BLaER1 (cell line): ENCODE data around the gene PRKRA.
"Not testable (repeated sequence)": the region's sequence is repeated elsewhere in the genome, so short reads cannot be mapped to it uniquely, and the experiment has no call there.

Source experiments
- H3K27ac ChIP-seq: shearing (Covaris generic); formaldehyde crosslinking; 2 replicates; pipeline ENCODE4 v1.8.1; 2022
- H3K27me3 ChIP-seq: shearing (Covaris generic); formaldehyde crosslinking; 2 replicates; pipeline ENCODE4 v1.8.1; 2022
- H3K36me3 ChIP-seq: shearing (Covaris generic); formaldehyde crosslinking; 2 replicates; pipeline ENCODE4 v1.8.1; 2022
- H3K4me1 ChIP-seq: shearing (Covaris generic); formaldehyde crosslinking; 2 replicates; pipeline ENCODE4 v1.8.1; 2022
- H3K4me2 ChIP-seq: shearing (Covaris generic); formaldehyde crosslinking; 2 replicates; pipeline ENCODE4 v1.8.1; 2022
- H3K4me3 ChIP-seq: shearing (Covaris generic); formaldehyde crosslinking; 2 replicates; pipeline ENCODE4 v1.8.1; 2022
- H3K9ac ChIP-seq: shearing (Covaris generic); formaldehyde crosslinking; 2 replicates; pipeline ENCODE4 v1.8.1; 2022
- H3K9me3 ChIP-seq: shearing (Covaris generic); formaldehyde crosslinking; 2 replicates; pipeline ENCODE4 v1.8.1; 2022
- H4K20me1 ChIP-seq: shearing (Covaris generic); formaldehyde crosslinking; 2 replicates; pipeline ENCODE4 v1.8.1; 2022
- Cebpa-rat ChIP-seq: shearing (Covaris generic); IDR thresholded peaks from 2 replicates; pipeline ENCODE4 v1.8.1; 2022

PRKRA gene

GRCh38 chr2:178479758-178480226 is 28.8 kb upstream of the PRKRA start:
- peak overlapping the region; percentile 78 for H3K4me3 ChIP-seq
- H3K27me3 ChIP-seq: no peaks in the 10 kb centered on the region
- H3K4me2 ChIP-seq: peak overlapping the region; percentile 91
- H3K9me3 ChIP-seq: no peaks in the 10 kb centered on the region
- H4K20me1 ChIP-seq: peaks cover 37% of the 10 kb centered on the region
- H3K4me1 ChIP-seq: peaks cover 66% of the 10 kb centered on the region
- peak overlapping the region; percentile 87 for H3K9ac ChIP-seq
- peak overlapping the region; percentile 88 for H3K27ac ChIP-seq
- no peak for TF ChIP-seq Cebpa-rat
- no peaks in the 10 kb centered on the region for H3K36me3 ChIP-seq

- H4K20me1 ChIP-seq: peaks cover 32% of the 10 kb centered on the region
Measured at GRCh38 chr2:178479275-178479616, 28.3 kb upstream of the PRKRA start.

GRCh38 chr2:178478439-178479274 is 27.7 kb upstream of the PRKRA start, which contains the start of gene FKBP7:
FKBP7 (minus strand) TSS chr2:178478600; CDS start chr2:178478499, 101 bp downstream.
- no peaks in the 10 kb centered on the region for H3K36me3 ChIP-seq
- H3K4me2 ChIP-seq: peak within 1 kb of the TSS; percentile 91
- peaks cover 26% of the 10 kb centered on the region for H4K20me1 ChIP-seq
- peak within 1 kb of the TSS; percentile 91 for H3K27ac ChIP-seq
- H3K4me3 ChIP-seq: peak within 1 kb of the TSS; percentile 73
- no peaks in the 10 kb centered on the region for H3K27me3 ChIP-seq
- no peaks in the 10 kb centered on the region for H3K9me3 ChIP-seq
- H3K9ac ChIP-seq: peak within 1 kb of the TSS; percentile 85
- H3K4me1 ChIP-seq: peaks cover 60% of the 10 kb centered on the region
- no peak for TF ChIP-seq Cebpa-rat

More at GRCh38 chr2:178479275-178479616, 28.3 kb upstream of the PRKRA start:
- H3K9me3 ChIP-seq: no peaks in the 10 kb centered on the region
- no peak overlapping the region for H3K27ac ChIP-seq
- H3K9ac ChIP-seq: 0 out of 2 replicates have a peak overlapping the region, but pooled peaks have one; percentile 85
- H3K4me2 ChIP-seq: peak overlapping the region; percentile 91
- H3K27me3 ChIP-seq: no peaks in the 10 kb centered on the region
- TF ChIP-seq Cebpa-rat: no peak
- peak overlapping the region; percentile 73 for H3K4me3 ChIP-seq
- H3K36me3 ChIP-seq: no peaks in the 10 kb centered on the region
- H3K4me1 ChIP-seq: peaks cover 65% of the 10 kb centered on the region

- Histone ChIP-seq H3K4me3 (peak overlapping the region; percentile 73), H3K36me3 (0 out of 2 replicates have a peak, but pooled peaks cover 4% of the 10 kb centered on the region), H3K9ac (peak overlapping the region; percentile 85), H3K27ac (peak overlapping the region; percentile 91), H3K27me3 (no peaks in the 10 kb centered on the region), H3K9me3 (no peaks in the 10 kb centered on the region), H4K20me1 (peaks cover 25% of the 10 kb centered on the region), H3K4me2 (peak overlapping the region; percentile 91), H3K4me1 (peaks cover 56% of the 10 kb centered on the region)
- TF ChIP-seq Cebpa-rat: no peak
Measured at GRCh38 chr2:178478130-178478438, 27.1 kb upstream of the PRKRA start.

GRCh38 chr2:178477443-178478129 is 26.6 kb upstream of the PRKRA start:
- Histone ChIP-seq H3K4me2 (peak overlapping the region; percentile 91), H4K20me1 (peaks cover 21% of the 10 kb centered on the region), H3K4me3 (peak overlapping the region; percentile 73), H3K27ac (peak overlapping the region; percentile 91), H3K4me1 (peaks cover 51% of the 10 kb centered on the region), H3K9me3 (no peaks in the 10 kb centered on the region), H3K36me3 (0 out of 2 replicates have a peak, but pooled peaks cover 4% of the 10 kb centered on the region), H3K27me3 (no peaks in the 10 kb centered on the region), H3K9ac (peak overlapping the region; percentile 85)
- no peak for TF ChIP-seq Cebpa-rat

- Histone ChIP-seq H3K36me3 (peaks cover 12% of the 10 kb centered on the region; the same call in 1 of the 2 replicates), H4K20me1 (peaks cover 10% of the 10 kb centered on the region), H3K4me3 (no peak overlapping the region; the same call in 1 of the 2 replicates), H3K4me1 (peaks cover 40% of the 10 kb centered on the region), H3K27ac (no peak overlapping the region), H3K9ac (no peak overlapping the region), H3K27me3 (no peaks in the 10 kb centered on the region), H3K9me3 (no peaks in the 10 kb centered on the region), H3K4me2 (peak overlapping the region; percentile 91)
- no peak for TF ChIP-seq Cebpa-rat
Measured at GRCh38 chr2:178476477-178476876, 25.5 kb upstream of the PRKRA start.

- H3K27me3 ChIP-seq: no peaks in the 10 kb centered on the region
- H3K9me3 ChIP-seq: no peaks in the 10 kb centered on the region
- peaks cover 30% of the 10 kb centered on the region for H3K4me1 ChIP-seq
- H3K4me3 ChIP-seq: no peak overlapping the region
- H3K36me3 ChIP-seq: peaks cover 22% of the 10 kb centered on the region
- no peak overlapping the region for H3K9ac ChIP-seq
- no peak for TF ChIP-seq Cebpa-rat
- H3K27ac ChIP-seq: no peak overlapping the region
- H4K20me1 ChIP-seq: 0 out of 2 replicates have a peak, but pooled peaks cover 6% of the 10 kb centered on the region
- H3K4me2 ChIP-seq: no peak overlapping the region
Measured at GRCh38 chr2:178474560-178474959, 23.6 kb upstream of the PRKRA start.

- Histone ChIP-seq H3K4me3 (no peak overlapping the region), H3K4me2 (no peak overlapping the region), H4K20me1 (0 out of 2 replicates have a peak, but pooled peaks cover 6% of the 10 kb centered on the region), H3K27me3 (no peaks in the 10 kb centered on the region), H3K27ac (no peak overlapping the region), H3K36me3 (peaks cover 28% of the 10 kb centered on the region), H3K9ac (no peak overlapping the region), H3K4me1 (peaks cover 25% of the 10 kb centered on the region), H3K9me3 (no peaks in the 10 kb centered on the region)
- TF ChIP-seq Cebpa-rat: no peak
Measured at GRCh38 chr2:178473931-178474330, 23.0 kb upstream of the PRKRA start.

- Histone ChIP-seq H3K27ac (no peak overlapping the region), H3K9me3 (no peaks in the 10 kb centered on the region), H3K4me2 (no peak overlapping the region), H4K20me1 (0 out of 2 replicates have a peak, but pooled peaks cover 6% of the 10 kb centered on the region), H3K36me3 (peaks cover 34% of the 10 kb centered on the region), H3K4me1 (peaks cover 25% of the 10 kb centered on the region), H3K27me3 (no peaks in the 10 kb centered on the region), H3K4me3 (no peak overlapping the region), H3K9ac (no peak overlapping the region)
- no peak for TF ChIP-seq Cebpa-rat
Measured at GRCh38 chr2:178473373-178473772, 22.4 kb upstream of the PRKRA start.

GRCh38 chr2:178471313-178471712 is 20.3 kb upstream of the PRKRA start:
- Histone ChIP-seq H3K4me1 (peaks cover 11% of the 10 kb centered on the region), H3K36me3 (peaks cover 50% of the 10 kb centered on the region)
- H3K9ac ChIP-seq, H3K4me3 ChIP-seq, H3K27me3 ChIP-seq, H3K4me2 ChIP-seq, H3K9me3 ChIP-seq, H4K20me1 ChIP-seq, H3K27ac ChIP-seq: not testable (repeated sequence)
